HG03342 (cell line): Measurements from ENCODE around the gene DICER1.
"Not testable (repeated sequence)": the region's sequence is repeated elsewhere in the genome, so short reads cannot be mapped to it uniquely, and the experiment has no call there.

ENCODE experiments used
- ATAC-seq: cut with Tn5 transposase; IDR thresholded peaks from one replicate; pipeline ENCODE4 v1.9.1; 2021; ENCODE audit warnings: mild to moderate bottlenecking, moderate library complexity; ENCODE audit not compliant: unreplicated experiment

The DICER1 gene

GRCh38 chr14:95149441-95149840 lies 7.9 kb downstream of the DICER1 start:
- no peak for ATAC-seq

DNA sequence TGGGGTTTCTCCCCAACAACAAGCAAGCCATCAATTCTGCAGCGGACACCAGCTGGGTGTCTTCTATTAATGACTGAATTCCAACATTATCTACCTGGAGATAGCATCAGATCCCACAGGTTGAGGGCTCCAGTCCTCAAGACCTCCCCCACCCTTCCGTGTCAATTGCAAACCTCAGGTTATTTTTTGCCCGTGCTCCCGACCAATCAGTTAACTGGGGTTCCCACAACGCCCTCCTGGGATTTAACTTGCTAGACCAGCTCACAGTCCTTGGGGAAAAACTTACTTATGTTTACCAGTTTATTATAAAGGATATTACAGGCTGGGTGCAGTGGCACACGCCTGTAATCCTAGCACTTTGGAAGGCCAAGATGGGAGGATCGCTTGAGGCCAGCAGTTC lies 9.7 kb downstream of the DICER1 start:
- no peak for ATAC-seq

DNA sequence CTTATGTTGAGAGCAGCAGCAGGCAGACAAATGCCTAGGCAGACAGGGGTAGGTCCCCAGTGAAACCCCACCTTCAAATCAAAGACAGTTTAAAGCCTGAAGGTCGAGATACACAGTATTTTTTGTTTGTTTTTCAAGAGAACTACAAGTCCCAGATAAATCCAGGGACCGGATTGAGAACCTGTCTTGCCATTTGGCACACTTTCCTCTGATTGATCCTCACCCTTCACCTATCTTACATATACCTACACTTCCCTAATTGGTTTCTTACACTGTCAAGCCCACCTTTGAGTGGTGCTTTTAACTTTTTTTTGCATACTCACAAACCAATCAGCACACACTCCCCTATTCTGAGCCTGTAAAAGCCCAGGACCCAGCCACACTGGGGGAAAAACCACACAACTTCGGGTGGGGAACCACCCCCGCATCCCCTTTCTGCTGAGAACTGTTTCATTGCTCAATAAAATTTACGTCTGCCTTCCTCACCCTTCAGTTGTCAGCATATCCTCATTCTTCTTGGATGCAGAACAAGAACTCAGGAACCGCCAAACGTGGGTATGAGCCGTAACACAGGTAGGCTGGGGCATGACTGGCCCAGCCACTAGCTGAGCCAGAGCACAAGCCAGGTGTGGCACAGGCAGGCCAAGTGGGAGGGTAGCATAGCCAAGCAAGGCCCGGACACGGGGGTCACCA lies 11.1 kb downstream of the DICER1 start:
- ATAC-seq, result no peak

- ATAC-seq, result no peak
These were observed 12.5 kb downstream of the DICER1 start for GRCh38 chr14:95144849-95145248.

DNA sequence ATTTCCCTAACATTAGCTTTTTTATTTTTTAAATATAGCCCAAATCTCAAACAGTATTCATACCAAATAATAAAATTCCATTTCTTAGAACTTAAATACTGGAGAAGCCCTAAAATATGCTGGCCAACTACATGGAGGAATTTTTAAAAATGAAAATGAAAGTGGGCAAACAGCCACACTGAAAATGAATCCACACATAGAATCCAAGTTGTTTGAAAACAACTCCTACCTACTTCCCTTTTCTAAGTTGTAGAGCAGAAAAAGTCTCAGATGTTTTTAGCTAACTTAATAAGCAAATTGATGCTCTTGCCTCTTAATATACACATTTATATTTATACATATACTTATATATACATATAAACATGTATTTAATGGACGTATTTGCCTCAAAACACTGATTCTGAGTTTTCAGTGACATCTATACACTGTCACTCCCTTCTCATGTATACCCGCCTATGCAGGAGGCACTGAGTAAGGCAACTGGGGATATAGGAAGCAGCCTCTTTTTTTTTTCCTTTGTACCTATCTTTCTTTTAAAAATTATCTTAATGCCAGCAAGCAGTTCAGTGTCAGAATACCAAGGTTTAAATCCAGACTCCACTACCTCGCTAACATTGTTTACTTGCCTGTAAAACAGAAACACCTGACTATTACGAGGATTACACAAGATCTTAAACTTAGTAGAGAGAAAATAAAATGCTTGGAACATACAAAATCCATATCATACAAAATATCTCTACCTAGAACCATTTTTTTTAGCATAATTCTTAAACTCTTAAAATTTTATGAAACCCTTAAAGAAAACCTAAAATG lies 13.3 kb downstream of the DICER1 start:
- ATAC-seq, result no peak

GRCh38 chr14:95142208-95142607 lies 15.1 kb downstream of the DICER1 start:
- ATAC-seq, result no peak

GRCh38 chr14:95141684-95142083 lies 15.6 kb downstream of the DICER1 start:
- no peak for ATAC-seq

GRCh38 chr14:95140060-95140858 lies 17.1 kb downstream of the DICER1 start:
- no peak for ATAC-seq

DNA sequence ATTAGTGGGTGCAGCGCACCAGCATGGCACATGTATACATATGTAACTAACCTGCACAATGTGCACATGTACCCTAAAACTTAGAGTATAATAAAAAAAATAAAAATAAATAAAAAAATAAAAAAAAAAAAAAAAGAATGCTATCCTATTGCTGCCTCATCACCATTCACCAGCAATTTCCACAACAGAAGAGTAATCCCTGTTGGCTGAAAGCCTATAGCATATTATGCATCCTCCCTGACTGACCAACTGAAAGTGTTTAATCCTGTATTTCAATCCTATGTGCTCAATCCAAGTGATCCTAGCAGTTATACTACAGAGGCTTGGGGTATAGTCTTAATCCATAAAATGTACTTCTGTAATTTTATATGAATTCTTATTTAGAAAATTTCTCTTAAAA lies 18.5 kb downstream of the DICER1 start:
- ATAC-seq, result no peak

GRCh38 chr14:95138455-95138854 lies 18.9 kb downstream of the DICER1 start:
- ATAC-seq, result not testable (repeated sequence)

DNA sequence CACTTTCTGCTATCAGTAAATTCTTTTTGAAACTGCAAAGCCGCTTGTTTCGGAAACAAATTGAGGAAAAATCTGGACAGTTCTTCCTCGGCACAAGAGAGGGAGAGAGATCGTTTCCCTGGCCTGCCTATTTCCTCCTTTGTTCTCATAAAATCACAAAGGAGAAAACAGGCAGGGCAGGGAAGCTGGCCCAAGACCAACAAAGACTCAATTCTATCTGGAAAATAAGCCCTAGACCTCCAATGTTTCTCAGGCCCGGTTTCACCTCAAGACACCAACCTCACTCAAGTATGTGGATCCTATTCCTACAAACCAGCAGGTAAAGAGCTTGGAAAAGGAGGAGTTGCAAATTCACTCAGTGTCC lies 19.5 kb downstream of the DICER1 start:
- ATAC-seq, result no peak

GRCh38 chr14:95137164-95137803 lies 20.0 kb downstream of the DICER1 start:
- no peak for ATAC-seq

DNA sequence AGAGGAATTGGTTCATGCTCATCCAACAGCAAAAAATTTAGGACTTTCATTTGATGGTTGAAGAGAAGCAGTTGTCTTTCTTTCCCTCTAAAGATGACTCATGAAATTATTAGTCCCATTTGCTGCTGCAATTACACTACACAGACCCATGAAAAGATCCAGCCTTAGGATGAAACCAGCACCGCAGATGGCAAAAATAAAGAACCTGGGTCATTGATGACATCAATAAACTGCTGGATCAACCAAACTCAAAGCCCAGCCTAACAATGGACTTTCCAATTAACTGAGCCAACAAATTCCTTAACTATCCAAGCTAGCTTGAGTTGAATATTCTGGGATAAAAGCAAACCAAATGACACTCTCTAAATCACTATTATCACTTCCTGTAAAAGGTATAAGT lies 20.7 kb downstream of the DICER1 start:
- ATAC-seq, result no peak

- no peak for ATAC-seq
These were observed 22.9 kb downstream of the DICER1 start for GRCh38 chr14:95134304-95134933.

GRCh38 chr14:95133282-95133681 lies 24.0 kb downstream of the DICER1 start:
- ATAC-seq, result no peak

GRCh38 chr14:95132760-95133159 lies 24.6 kb downstream of the DICER1 start:
- no peak for ATAC-seq

DNA sequence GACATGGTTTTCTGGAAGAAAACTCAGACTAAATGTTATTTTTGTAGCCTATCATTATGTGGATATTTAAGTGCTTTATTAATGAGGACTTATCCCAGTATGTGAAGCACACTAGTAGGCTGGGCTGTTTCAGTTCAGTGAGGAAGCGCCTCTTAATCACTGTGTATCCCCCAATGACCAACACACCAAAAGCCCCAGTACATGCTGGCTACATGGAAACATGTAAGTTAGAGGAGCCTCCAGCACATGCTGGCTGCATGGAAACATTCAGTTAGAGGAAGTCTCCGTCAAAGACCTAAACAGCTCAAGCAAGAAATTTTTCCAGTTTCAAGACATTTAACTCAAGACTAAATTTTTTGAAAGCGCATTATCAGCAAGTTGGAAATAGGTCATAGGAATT lies 26.8 kb downstream of the DICER1 start:
- no peak for ATAC-seq

GRCh38 chr14:95128140-95128539 lies 29.2 kb downstream of the DICER1 start:
- no peak for ATAC-seq

- no peak for ATAC-seq
These were observed 29.8 kb downstream of the DICER1 start for GRCh38 chr14:95127531-95127911.

- no peak for ATAC-seq
These were observed 30.3 kb downstream of the DICER1 start for GRCh38 chr14:95126906-95127530.
